Astrocyte (in vitro differentiated cells and primary cell): ENCODE data around the gene VKORC1. TPM values are rescaled to one million over a fixed set of nuclear protein-coding genes. Genes with fewer than 3 reads are reported as not detected.

Source experiments
- DNase-seq: peaks from one replicate; pipeline ENCODE4 v3.0.0-alpha.2; 2010; ENCODE audit warnings: low read depth
- FAIRE-seq: peaks from 2 replicates; lab custom pipeline; 2011; peaks lifted over from hg19 to GRCh38; lab: Jason Lieb, UNC
- H2AFZ ChIP-seq: 2 replicates; pipeline ENCODE4 v1.6.0; 2012; ENCODE audit warnings: low read depth, low read length, inconsistent platforms
- H3K27ac ChIP-seq: 2 replicates; pipeline ENCODE4 v1.5.1; 2011; ENCODE audit warnings: low read depth, low read length, inconsistent platforms
- H3K27me3 ChIP-seq: 2 replicates; pipeline ENCODE4 v1.6.0; 2011; ENCODE audit warnings: low read length, inconsistent platforms; ENCODE audit not compliant: insufficient read depth
- H3K36me3 ChIP-seq: 2 replicates; pipeline ENCODE4 v1.5.1; 2011; ENCODE audit warnings: low read length, inconsistent platforms; ENCODE audit not compliant: insufficient read depth
- H3K4me1 ChIP-seq: 2 replicates; pipeline ENCODE4 v1.5.1; 2011; ENCODE audit warnings: low read length, inconsistent platforms; ENCODE audit not compliant: insufficient read depth
- H3K4me2 ChIP-seq: 2 replicates; pipeline ENCODE4 v1.6.0; 2012; ENCODE audit warnings: low read length, inconsistent platforms
- H3K4me3 ChIP-seq: 2 replicates; pipeline ENCODE4 v1.5.1; 2011; ENCODE audit warnings: low read depth, mild to moderate bottlenecking, low read length, inconsistent platforms; ENCODE audit not compliant: insufficient read depth
- H3K79me2 ChIP-seq: 2 replicates; pipeline ENCODE4 v1.6.0; 2012; ENCODE audit warnings: mild to moderate bottlenecking, low read length, inconsistent platforms; ENCODE audit not compliant: insufficient read depth
- H3K9ac ChIP-seq: 2 replicates; pipeline ENCODE4 v1.6.0; 2012; ENCODE audit warnings: mild to moderate bottlenecking, low read length, inconsistent platforms
- H3K9me3 ChIP-seq: 2 replicates; pipeline ENCODE4 v1.5.1; 2012; ENCODE audit warnings: low read depth, mild to moderate bottlenecking, low read length, inconsistent platforms; ENCODE audit not compliant: insufficient read depth
- H4K20me1 ChIP-seq: 2 replicates; pipeline ENCODE4 v1.6.0; 2012; ENCODE audit warnings: low read length, inconsistent platforms; ENCODE audit not compliant: insufficient read depth
- H3K27ac Mint-ChIP-seq: one replicate; pipeline ENCODE4 v1.8.0; 2021; ENCODE audit warnings: mild to moderate bottlenecking, mixed read lengths; ENCODE audit not compliant: unreplicated experiment
- H3K27me3 Mint-ChIP-seq: one replicate; pipeline ENCODE4 v1.8.0; 2021; ENCODE audit warnings: low read depth, mixed read lengths; ENCODE audit not compliant: unreplicated experiment
- H3K36me3 Mint-ChIP-seq: one replicate; pipeline ENCODE4 v1.8.0; 2021; ENCODE audit warnings: low read depth, mixed read lengths; ENCODE audit not compliant: unreplicated experiment
- H3K4me1 Mint-ChIP-seq: one replicate; pipeline ENCODE4 v1.8.0; 2021; ENCODE audit warnings: low read depth, mixed read lengths; ENCODE audit not compliant: unreplicated experiment
- H3K4me3 Mint-ChIP-seq: one replicate; pipeline ENCODE4 v1.8.0; 2021; ENCODE audit warnings: mild to moderate bottlenecking, moderate library complexity, mixed read lengths; ENCODE audit not compliant: unreplicated experiment
- H3K9me3 Mint-ChIP-seq: one replicate; pipeline ENCODE4 v1.8.0; 2021; ENCODE audit warnings: mild to moderate bottlenecking, mixed read lengths; ENCODE audit not compliant: unreplicated experiment
- CTCF ChIP-seq: IDR thresholded peaks from 2 replicates; pipeline ENCODE4 v1.5.1; 2011; ENCODE audit warnings: low read depth, mild to moderate bottlenecking, inconsistent platforms, low read length, moderate library complexity; ENCODE audit not compliant: insufficient read depth
- EZH2 ChIP-seq: IDR thresholded peaks from 2 replicates; pipeline ENCODE4 v1.6.1; 2012; ENCODE audit warnings: mild to moderate bottlenecking, low read length, inconsistent platforms; ENCODE audit not compliant: insufficient read depth
- total RNA-seq: library from RNA; stranded (reverse); gene quantifications from 2 replicates; pipeline ENCODE4 v1.2.1, GENCODE V29; 2021

VKORC1 gene
- total RNA-seq, 1 donor from 2014 or later, result 133 TPM

GRCh38 chr16:31073970-31074813 is 20.4 kb downstream of the VKORC1 start, which contains the start of the genes ZNF646 and ZNF668:
ZNF646 (plus strand) TSS chr16:31074422; CDS start chr16:31076325, 1,903 bp downstream.
ZNF668 (minus strand) TSS chr16:31074240; CDS start chr16:31064459, 9,781 bp downstream.
- FAIRE-seq, result peak; percentile 41
- peak within 1 kb of the TSS; percentile 99 for H3K4me3 Mint-ChIP-seq
- H3K27ac ChIP-seq, result peak within 1 kb of the TSS; percentile 92

GRCh38 chr16:31073142-31073969 is 21.2 kb downstream of the VKORC1 start:
- peaks cover 31% of the 10 kb centered on the region for H4K20me1 ChIP-seq
- no peaks in the 10 kb centered on the region for H3K27me3 Mint-ChIP-seq
- peak; percentile 89 for DNase-seq
- peaks cover 89% of the 10 kb centered on the region for H3K79me2 ChIP-seq
- TF ChIP-seq CTCF, result no peak
- TF ChIP-seq EZH2, result no peak
- peak overlapping the region; percentile 70 for H2AFZ ChIP-seq
- H3K4me1 ChIP-seq, result peaks cover 15% of the 10 kb centered on the region
- peak overlapping the region; percentile 99 for H3K4me3 ChIP-seq
- no peaks in the 10 kb centered on the region for H3K27me3 ChIP-seq
- no peaks in the 10 kb centered on the region for H3K9me3 ChIP-seq
- no peaks in the 10 kb centered on the region for H3K9me3 Mint-ChIP-seq
- no peak for FAIRE-seq
- peak overlapping the region; percentile 95 for H3K9ac ChIP-seq
- peak overlapping the region; percentile 99 for H3K4me2 ChIP-seq
- peak overlapping the region; percentile 99 for H3K4me3 Mint-ChIP-seq
- H3K27ac Mint-ChIP-seq, result peak overlapping the region; percentile 97
- H3K4me1 Mint-ChIP-seq, result peaks cover 8% of the 10 kb centered on the region
- H3K36me3 Mint-ChIP-seq, result peaks cover 8% of the 10 kb centered on the region
- no peaks in the 10 kb centered on the region for H3K36me3 ChIP-seq
- peak overlapping the region; percentile 92 for H3K27ac ChIP-seq

More at GRCh38 chr16:31073970-31074813, 20.4 kb downstream of the VKORC1 start, which contains the start of the genes ZNF646 and ZNF668:
- Histone ChIP-seq H3K4me2 (peak within 1 kb of the TSS; percentile 99), H3K9me3 (no peaks in the 10 kb centered on the region), H3K27me3 (no peaks in the 10 kb centered on the region), H3K79me2 (peaks cover 89% of the 10 kb centered on the region), H3K4me3 (peak within 1 kb of the TSS; percentile 99), H3K9ac (peak within 1 kb of the TSS; percentile 95), H2AFZ (peak within 1 kb of the TSS; percentile 74), H3K36me3 (no peaks in the 10 kb centered on the region), H4K20me1 (peaks cover 37% of the 10 kb centered on the region), H3K4me1 (peaks cover 15% of the 10 kb centered on the region)
- H3K27me3 Mint-ChIP-seq, result no peaks in the 10 kb centered on the region
- DNase-seq, result peak; percentile 100
- TF ChIP-seq CTCF (no peak), EZH2 (no peak)
- H3K9me3 Mint-ChIP-seq, result no peaks in the 10 kb centered on the region
- H3K4me1 Mint-ChIP-seq, result peaks cover 8% of the 10 kb centered on the region
- peak within 1 kb of the TSS; percentile 97 for H3K27ac Mint-ChIP-seq
- H3K36me3 Mint-ChIP-seq, result peaks cover 10% of the 10 kb centered on the region
